Keratinocyte (primary cell): ENCODE data around the gene AQP7.

Source experiments
- CTCF ChIP-seq, 3 experiments: IDR thresholded peaks in 1 of 3; conservative IDR thresholded peaks in 1 of 3; optimal IDR thresholded peaks in 1 of 3; 2 replicates in 2 of 3; 3 replicates in 1 of 3; pipeline versions ENCODE3 to v1.5.1; 2011; ENCODE audit warnings: low read length in 3 of 3, mild to moderate bottlenecking in 3 of 3, moderate library complexity in 2 of 3, control low read depth in 1 of 3, inconsistent platforms in 1 of 3; ENCODE audit not compliant: insufficient read depth in 2 of 3; ENCODE audit errors: extremely low read depth in 1 of 3
- EZH2 ChIP-seq: IDR thresholded peaks from one replicate; pipeline ENCODE4 v1.6.1; 2012; ENCODE audit warnings: inconsistent platforms, mild to moderate bottlenecking, low read length, moderate library complexity

- TF ChIP-seq CTCF (optimal IDR thresholded peaks at IDR 0.05 in 1 of 3, IDR thresholded peaks at IDR 0.05 in 1 of 3, conservative IDR thresholded peaks at IDR 0.05 in 1 of 3; ENCODE audit: extremely low read depth in 1 of 3, insufficient read depth in 2 of 3, low read length in 3 of 3): no peak
- TF ChIP-seq EZH2: no peak
These were observed 21.1 kb downstream of the AQP7 start for GRCh38 chr9:33381231-33381791.
